CD4-positive, alpha-beta T cell treated with Interferon alpha-2 for 1 hour (primary cell): ENCODE data around the gene TRIM37.
"Not testable (repeated sequence)": the region's sequence is repeated elsewhere in the genome, so short reads cannot be mapped to it uniquely, and the experiment has no call there.

Experiments
- DNase-seq, 2 donors: peaks; one replicate each; pipeline ENCODE4 v3.0.0-alpha.2; 2020 to 2022

Gene TRIM37

GRCh38 chr17:59106463-59107305 is at the start of gene TRIM37:
TRIM37 (minus strand) TSS chr17:59106880; CDS start chr17:59106461, 419 bp downstream.
- peak; percentile 99 for DNase-seq

- DNase-seq, result peak; percentile 99
These were observed 48.9 kb upstream of the TRIM37 start, which contains the start of gene PRR11 for GRCh38 chr17:59155439-59156177. PRR11 (plus strand) TSS chr17:59155746; CDS start chr17:59169753, 14,007 bp downstream.

- DNase-seq, result no peak
These were observed 48.2 kb upstream of the TRIM37 start, which contains the start of gene SKA2 for GRCh38 chr17:59154721-59155438. SKA2 (minus strand) TSS chr17:59155186; CDS start chr17:59155163, 23 bp downstream.

GRCh38 chr17:59154292-59154720 is 47.6 kb upstream of the TRIM37 start:
- DNase-seq, result peak in 1 of 2 donors; percentile 38

- no peak for DNase-seq
These were observed 46.2 kb upstream of the TRIM37 start for GRCh38 chr17:59152925-59153324.

- DNase-seq, result no peak
These were observed 44.9 kb upstream of the TRIM37 start for GRCh38 chr17:59151591-59151990.

- no peak for DNase-seq
These were observed 44.3 kb upstream of the TRIM37 start for GRCh38 chr17:59151006-59151405.

- no peak for DNase-seq
These were observed 43.3 kb upstream of the TRIM37 start for GRCh38 chr17:59149841-59150511.

GRCh38 chr17:59149051-59149450 is 42.4 kb upstream of the TRIM37 start:
- DNase-seq, result no peak

- no peak for DNase-seq
These were observed 39.0 kb upstream of the TRIM37 start for GRCh38 chr17:59145571-59146096.

- no peak for DNase-seq
These were observed 35.2 kb upstream of the TRIM37 start for GRCh38 chr17:59141860-59142259.

GRCh38 chr17:59139939-59140338 is 33.3 kb upstream of the TRIM37 start:
- DNase-seq, result no peak

- DNase-seq, result not testable (repeated sequence)
These were observed 31.7 kb upstream of the TRIM37 start for GRCh38 chr17:59138339-59138738.

GRCh38 chr17:59131131-59131530 is 24.5 kb upstream of the TRIM37 start:
- no peak for DNase-seq

- no peak for DNase-seq
These were observed 23.1 kb upstream of the TRIM37 start for GRCh38 chr17:59129814-59130213.

GRCh38 chr17:59126809-59127417 is 20.2 kb upstream of the TRIM37 start:
- no peak for DNase-seq

GRCh38 chr17:59124665-59125064 is 18.0 kb upstream of the TRIM37 start:
- DNase-seq, result no peak

GRCh38 chr17:59121901-59122480 is 15.3 kb upstream of the TRIM37 start:
- no peak for DNase-seq

GRCh38 chr17:59115474-59115873 is 8.8 kb upstream of the TRIM37 start:
- no peak for DNase-seq

- DNase-seq, result no peak
These were observed 4.9 kb upstream of the TRIM37 start for GRCh38 chr17:59111539-59111938.

- no peak for DNase-seq
These were observed 4.3 kb upstream of the TRIM37 start for GRCh38 chr17:59110973-59111372.
